OCI-LY7 (cell line): ENCODE measurements around the gene ADAMTS2. TPM values are rescaled to one million over a fixed set of nuclear protein-coding genes. Genes with fewer than 3 reads are reported as not detected.

Source experiments
- BruUV-seq: library from RNA; stranded (reverse); fragments of 400-500 nt; replicated peaks from 2 replicates; lab custom pipeline; 2021; lab: Mats Ljungman, UMichigan
- CTCF ChIA-PET: fragments of 300-600 bp; sonication (Branson Sonifier 250); formaldehyde crosslinking; loops from one replicate; lab custom pipeline; 2022; ENCODE audit warnings: antibody characterized with exemption; ENCODE audit not compliant: unreplicated experiment; lab: Charles Lee
- POLR2A ChIA-PET: fragments of 300-600 bp; sonication (Branson Sonifier 250); formaldehyde crosslinking; loops from one replicate; lab custom pipeline; 2022; ENCODE audit warnings: antibody characterized with exemption; lab: Charles Lee
- DNase-seq: peaks from one replicate; pipeline ENCODE4 v3.0.0-alpha.2; 2015; ENCODE audit warnings: low spot score
- H2AFZ ChIP-seq: fragments of 200-600 bp; sonication (generic), shearing (Covaris generic); 2 replicates; pipeline ENCODE4 v1.6.1; 2014; ENCODE audit warnings: mild to moderate bottlenecking, antibody characterized with exemption, low read length, moderate library complexity
- H3K27ac ChIP-seq: fragments of 200-600 bp; sonication (generic); 2 replicates; pipeline ENCODE4 v1.5.1; 2014; ENCODE audit warnings: mixed run types, low read depth, mild to moderate bottlenecking, moderate library complexity, low read length, inconsistent platforms; ENCODE audit not compliant: poor library complexity, severe bottlenecking
- H3K36me3 ChIP-seq: fragments of 200-600 bp; sonication (generic); 2 replicates; pipeline ENCODE4 v1.6.1; 2014; ENCODE audit warnings: mild to moderate bottlenecking, antibody characterized with exemption, low read length, moderate library complexity, mixed read lengths; ENCODE audit not compliant: insufficient read depth
- H3K4me1 ChIP-seq: fragments of 200-600 bp; sonication (generic); 2 replicates; pipeline ENCODE4 v1.5.1; 2014; ENCODE audit warnings: mild to moderate bottlenecking, low read length; ENCODE audit not compliant: insufficient read depth, poor library complexity, severe bottlenecking
- H3K4me2 ChIP-seq: fragments of 200-600 bp; sonication (generic); 2 replicates; pipeline ENCODE4 v1.6.1; 2014; ENCODE audit warnings: mild to moderate bottlenecking, low read length
- H3K4me3 ChIP-seq: fragments of 200-600 bp; sonication (generic); 2 replicates; pipeline ENCODE4 v1.5.1; 2014; ENCODE audit warnings: mild to moderate bottlenecking, low read depth, low read length; ENCODE audit not compliant: poor library complexity, severe bottlenecking
- H3K79me2 ChIP-seq: fragments of 200-600 bp; sonication (generic); 2 replicates; pipeline ENCODE4 v1.6.1; 2016; ENCODE audit warnings: low read depth, mild to moderate bottlenecking, low read length, moderate library complexity, mixed read lengths; ENCODE audit not compliant: insufficient read depth
- H3K9me2 ChIP-seq: fragments of 200-600 bp; sonication (generic); 2 replicates; pipeline ENCODE4 v1.6.1; 2016; ENCODE audit warnings: mild to moderate bottlenecking, low read length, mixed read lengths; ENCODE audit not compliant: insufficient read depth
- H3K9me3 ChIP-seq: fragments of 200-600 bp; sonication (generic); 2 replicates; pipeline ENCODE4 v1.6.1; 2014; ENCODE audit warnings: mild to moderate bottlenecking, mixed run types, low read length, mixed read lengths
- H4K20me1 ChIP-seq: fragments of 200-600 bp; sonication (generic); 2 replicates; pipeline ENCODE4 v1.6.1; 2014; ENCODE audit warnings: mild to moderate bottlenecking, antibody characterized with exemption, low read length, moderate library complexity, mixed read lengths; ENCODE audit not compliant: insufficient read depth
- CTCF ChIP-seq: fragments of 200-600 bp; sonication (generic); conservative IDR thresholded peaks from 2 replicates; pipeline ENCODE4 v1.5.1; 2014; ENCODE audit warnings: mild to moderate bottlenecking, antibody characterized with exemption, low read length, moderate library complexity, mixed read lengths
- EZH2phosphoT487 ChIP-seq: fragments of 200-600 bp; sonication (generic); IDR thresholded peaks from 2 replicates; pipeline ENCODE4 v1.6.1; 2018; ENCODE audit warnings: low read depth, borderline replicate concordance, mild to moderate bottlenecking, mixed run types, antibody characterized with exemption, low read length, moderate library complexity, mixed read lengths
- intact Hi-C: fragments of 100-400 bp; cut with micrococcal nuclease; formaldehyde crosslinking; loops from one replicate; pipeline ENCODE4 v1.10.0; 2022; ENCODE audit not compliant: unreplicated experiment
- total RNA-seq, 2 experiments: library from RNA; depleted of rRNA in 1 of 2; stranded (reverse); fragments of >200 nt in 1 of 2; shearing (Covaris generic) in 1 of 2; gene quantifications; 2 replicates each; pipeline ENCODE4 v1.2.3, GENCODE V29; 2014 to 2022

The ADAMTS2 gene
- total RNA-seq, 2 experiments from 2014 or later: not detected

GRCh38 chr5:179382486-179382885 lies 37.2 kb upstream of the ADAMTS2 start:
- H3K4me1 ChIP-seq: peaks cover 2% of the 10 kb centered on the region
- ChIA-PET POLR2A (no interaction called here), CTCF (no interaction called here)
- H3K4me3 ChIP-seq: no peak overlapping the region
- no peak overlapping the region for H3K27ac ChIP-seq
- H3K4me2 ChIP-seq: no peak overlapping the region
- DNase-seq: no peak
- no peaks in the 10 kb centered on the region for H3K79me2 ChIP-seq
- H2AFZ ChIP-seq: no peak overlapping the region
- intact Hi-C loops: no loop called here
- no peaks in the 10 kb centered on the region for H3K9me3 ChIP-seq
- H4K20me1 ChIP-seq: no peaks in the 10 kb centered on the region
- TF ChIP-seq CTCF (no peak), EZH2phosphoT487 (no peak)
- no peaks in the 10 kb centered on the region for H3K36me3 ChIP-seq
- H3K9me2 ChIP-seq: no peaks in the 10 kb centered on the region
- no TSS peak for BruUV-seq

GRCh38 chr5:179381691-179382090 lies 36.4 kb upstream of the ADAMTS2 start:
- no peaks in the 10 kb centered on the region for H3K9me3 ChIP-seq
- ChIA-PET CTCF (no interaction called here), POLR2A (interaction anchor here (0.5 kb wide), 1 partner anchor 17 kb away, joined by 3 read pairs; no protein-coding TSS in a partner anchor)
- TF ChIP-seq CTCF (no peak), EZH2phosphoT487 (no peak)
- BruUV-seq: no TSS peak
- no peaks in the 10 kb centered on the region for H3K9me2 ChIP-seq
- H3K27ac ChIP-seq: no peak overlapping the region
- H4K20me1 ChIP-seq: no peaks in the 10 kb centered on the region
- no peak overlapping the region for H3K4me2 ChIP-seq
- H3K4me3 ChIP-seq: no peak overlapping the region
- H2AFZ ChIP-seq: no peak overlapping the region
- H3K79me2 ChIP-seq: no peaks in the 10 kb centered on the region
- no peaks in the 10 kb centered on the region for H3K4me1 ChIP-seq
- no peak for DNase-seq
- intact Hi-C loops: no loop called here
- no peaks in the 10 kb centered on the region for H3K36me3 ChIP-seq

GRCh38 chr5:179380211-179381035 lies 35.2 kb upstream of the ADAMTS2 start:
- intact Hi-C loops: no loop called here
- ChIA-PET POLR2A (no interaction called here), CTCF (no interaction called here)
- Histone ChIP-seq H2AFZ (no peak overlapping the region), H3K4me2 (no peak overlapping the region), H3K4me1 (no peaks in the 10 kb centered on the region), H3K9me2 (no peaks in the 10 kb centered on the region), H3K9me3 (no peaks in the 10 kb centered on the region), H3K27ac (no peak overlapping the region), H3K36me3 (no peaks in the 10 kb centered on the region), H4K20me1 (no peaks in the 10 kb centered on the region), H3K79me2 (no peaks in the 10 kb centered on the region), H3K4me3 (no peak overlapping the region)
- no peak for DNase-seq
- TF ChIP-seq CTCF: no peak
- no peak for TF ChIP-seq EZH2phosphoT487
- BruUV-seq: no TSS peak
